ENCODE measurements around the gene PRKCI.
A peak's percentile ranks its signal among the peaks of the same experiment; 100 is the strongest.
"Not testable (repeated sequence)": the region's sequence is repeated elsewhere in the genome, so short reads cannot be mapped to it uniquely, and the experiment has no call there.

The PRKCI gene

GRCh38 chr3:170204509-170204908, 17.7 kb upstream of the PRKCI start:
- H3K4me3 ChIP-seq (ENCODE audit: control insufficient read depth, low read depth, low read length), result no peak overlapping the region
- no peak for DNase-seq (ENCODE audit: low read depth)
- TF ChIP-seq CTCF (conservative IDR thresholded peaks at IDR 0.05; ENCODE audit: control insufficient read depth, insufficient read depth, low read depth, low read length), result no peak

- DNase-seq (ENCODE audit: low read depth), result peak; percentile 51
- no peak for TF ChIP-seq CTCF (conservative IDR thresholded peaks at IDR 0.05; ENCODE audit: control insufficient read depth, insufficient read depth, low read depth, low read length)
- H3K4me3 ChIP-seq (ENCODE audit: control insufficient read depth, low read depth, low read length), result no peak overlapping the region
Measured at GRCh38 chr3:170205302-170205701, 16.9 kb upstream of the PRKCI start.

GRCh38 chr3:170206164-170206762, 16.0 kb upstream of the PRKCI start:
- DNase-seq (ENCODE audit: low read depth), result not testable (repeated sequence)

GRCh38 chr3:170207717-170208116, 14.5 kb upstream of the PRKCI start:
- no peak for TF ChIP-seq CTCF (conservative IDR thresholded peaks at IDR 0.05; ENCODE audit: control insufficient read depth, insufficient read depth, low read depth, low read length)
- no peak for DNase-seq (ENCODE audit: low read depth)
- H3K4me3 ChIP-seq (ENCODE audit: control insufficient read depth, low read depth, low read length), result no peak overlapping the region

More at GRCh38 chr3:170206164-170206762, 16.0 kb upstream of the PRKCI start:
- H3K4me3 ChIP-seq (ENCODE audit: control insufficient read depth, low read depth, low read length), result not testable (repeated sequence)

GRCh38 chr3:170211668-170212067, 10.6 kb upstream of the PRKCI start:
- H3K4me3 ChIP-seq (ENCODE audit: control insufficient read depth, low read depth, low read length), result no peak overlapping the region
- TF ChIP-seq CTCF (conservative IDR thresholded peaks at IDR 0.05; ENCODE audit: control insufficient read depth, insufficient read depth, low read depth, low read length), result no peak
- DNase-seq (ENCODE audit: low read depth), result no peak

- DNase-seq (ENCODE audit: low read depth), result no peak
- H3K4me3 ChIP-seq (ENCODE audit: control insufficient read depth, low read depth, low read length), result no peak overlapping the region
- TF ChIP-seq CTCF (conservative IDR thresholded peaks at IDR 0.05; ENCODE audit: control insufficient read depth, insufficient read depth, low read depth, low read length), result no peak
Measured at GRCh38 chr3:170219850-170220249, 2.4 kb upstream of the PRKCI start.

- TF ChIP-seq CTCF (conservative IDR thresholded peaks at IDR 0.05; ENCODE audit: control insufficient read depth, insufficient read depth, low read depth, low read length), result no peak
- H3K4me3 ChIP-seq (ENCODE audit: control insufficient read depth, low read depth, low read length), result no peak overlapping the region
- peak; percentile 24 for DNase-seq (ENCODE audit: low read depth)
Measured at GRCh38 chr3:170220871-170221270, 1.4 kb upstream of the PRKCI start.
